Right lobe of liver (tissue), 6 donors: ENCODE results near the gene SH3GL1. TPM values are rescaled to one million over a fixed set of nuclear protein-coding genes. Genes with fewer than 3 reads are reported as not detected.
A peak's percentile ranks its signal among the peaks of the same experiment; 100 is the strongest.

Experiments
- ATAC-seq, 4 donors: fragments of 200-7000 bp; cut with Tn5 transposase; one replicate each; pipeline ENCODE4 v1.9.1; 2020; ENCODE audit warnings: mild to moderate bottlenecking in 4 of 4, moderate library complexity in 4 of 4
- DNase-seq, 3 donors: peaks; one replicate each; pipeline ENCODE4 v3.0.0-alpha.2; 2020
- H3K27ac ChIP-seq, 3 donors: fragments of 200-600 bp; one replicate each; pipeline ENCODE4 v1.8.0; 2022
- H3K27me3 ChIP-seq, 2 donors: fragments of 200-600 bp; one replicate each; pipeline ENCODE4 v1.8.0; 2022
- H3K36me3 ChIP-seq, 4 donors: fragments of 200-600 bp; sonication (generic) in 1 of 4; one replicate each; pipeline versions ENCODE4 v1.5.1 to v1.8.0; 2017 to 2022; ENCODE audit warnings: control low read depth in 1 of 4
- H3K4me1 ChIP-seq, 4 donors: fragments of 200-600 bp; sonication (generic) in 1 of 4; one replicate each; pipeline versions ENCODE4 v1.5.1 to v1.8.0; 2017 to 2022; ENCODE audit warnings: control low read depth in 1 of 4
- H3K4me3 ChIP-seq, 3 donors: fragments of 200-600 bp; one replicate each; pipeline ENCODE4 v1.8.0; 2022
- H3K9me3 ChIP-seq, 4 donors: fragments of 200-600 bp; sonication (generic) in 1 of 4; one replicate each; pipeline versions ENCODE4 v1.5.1 to v1.8.0; 2017 to 2022; ENCODE audit warnings: control low read depth in 1 of 4
- CTCF ChIP-seq, 4 donors: fragments of 200-600 bp in 3 of 4; fragments of 450-650 bp in 1 of 4; IDR thresholded peaks; one replicate each; pipeline versions ENCODE4 v1.5.1 to v1.8.0; 2016 to 2022; ENCODE audit warnings: antibody characterized with exemption in 4 of 4, mild to moderate bottlenecking in 2 of 4
- POLR2A ChIP-seq: fragments of 450-650 bp; IDR thresholded peaks from one replicate; pipeline ENCODE4 v1.6.1; 2017; ENCODE audit warnings: antibody characterized with exemption, mild to moderate bottlenecking
- WGBS: methylation state at CpG from one replicate; pipeline ENCODE4 v1.1.6; 2018; ENCODE audit warnings: low coverage, low lambda C conversion rate; ENCODE audit not compliant: insufficient coverage; ENCODE audit errors: missing lambda C conversion rate; 5-methylcytosine and 5-hydroxymethylcytosine counted together
- intact Hi-C, 2 donors: fragments of 100-400 bp; cut with DNase I; formaldehyde crosslinking; loops; one replicate each; pipeline versions ENCODE4 v1.11.2 to v1.14.1; 2022
- total RNA-seq, 6 experiments: library from RNA; depleted of rRNA in 2 of 6; stranded (reverse); fragments of >200 nt in 2 of 6; fragmentation: NEBNext Ultra II Directional in 3 of 6; extraction: Animal tissue kit (Norgen Biotek cat#: 25700) in 3 of 6; gene quantifications; one replicate each; pipeline versions ENCODE4 v1.1.0 to v1.2.4, GENCODE V29; 2016 to 2023
- donor health status: DM: no; HTN: yes; CAD: no.
- donor health status: DM: no; HTN: no; CAD: no.
- donor health status: DM: no; HTN: no; CAD: no.
- donor health status: DM: no; HTN: yes; CAD: no.
- donor health status: DM: no; HTN: yes; CAD: no.

The SH3GL1 gene
- total RNA-seq, 6 experiments from 2014 or later, result 22.6 to 47.7 (median 25.2) TPM

DNA sequence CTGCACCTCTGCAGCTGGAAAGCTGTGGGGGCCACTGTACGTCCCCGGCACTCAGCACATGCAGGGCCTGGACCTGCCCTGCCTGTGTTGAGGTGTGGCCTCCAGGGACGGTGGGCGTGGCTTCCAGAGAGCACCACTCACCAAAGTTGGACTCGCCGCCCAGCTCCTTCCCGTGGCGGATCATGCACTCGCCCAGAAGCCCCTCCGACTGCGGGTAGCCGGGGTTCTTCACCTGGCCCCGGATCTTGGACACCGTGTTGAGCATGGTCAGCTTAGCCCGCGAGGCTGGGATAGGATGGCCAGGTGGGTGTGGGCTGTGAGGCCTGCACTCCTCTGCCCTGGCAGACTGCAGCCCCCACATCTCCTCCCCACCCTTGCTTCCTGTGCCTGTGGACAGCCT lies 35.0 kb downstream of the SH3GL1 start:
- Histone ChIP-seq H3K36me3 (peaks cover 0 to 52% (median 19%) of the 10 kb centered on the region in 4 donors), H3K27ac (no peak overlapping the region), H3K4me1 (peaks cover 0 to 18% (median 5%) of the 10 kb centered on the region in 4 donors), H3K27me3 (no peaks in the 10 kb centered on the region), H3K9me3 (no peaks in the 10 kb centered on the region), H3K4me3 (no peak overlapping the region)
- intact Hi-C loops, result no loop called here
- DNase-seq, result peak in 1 of 3 donors; percentile 49
- WGBS, result no CpG with 5 or more reads among the region's 16 CpGs
- ATAC-seq, result no peak
- no peak for TF ChIP-seq CTCF (IDR thresholded peaks at IDR 0.05)
- TF ChIP-seq POLR2A, result no peak

DNA sequence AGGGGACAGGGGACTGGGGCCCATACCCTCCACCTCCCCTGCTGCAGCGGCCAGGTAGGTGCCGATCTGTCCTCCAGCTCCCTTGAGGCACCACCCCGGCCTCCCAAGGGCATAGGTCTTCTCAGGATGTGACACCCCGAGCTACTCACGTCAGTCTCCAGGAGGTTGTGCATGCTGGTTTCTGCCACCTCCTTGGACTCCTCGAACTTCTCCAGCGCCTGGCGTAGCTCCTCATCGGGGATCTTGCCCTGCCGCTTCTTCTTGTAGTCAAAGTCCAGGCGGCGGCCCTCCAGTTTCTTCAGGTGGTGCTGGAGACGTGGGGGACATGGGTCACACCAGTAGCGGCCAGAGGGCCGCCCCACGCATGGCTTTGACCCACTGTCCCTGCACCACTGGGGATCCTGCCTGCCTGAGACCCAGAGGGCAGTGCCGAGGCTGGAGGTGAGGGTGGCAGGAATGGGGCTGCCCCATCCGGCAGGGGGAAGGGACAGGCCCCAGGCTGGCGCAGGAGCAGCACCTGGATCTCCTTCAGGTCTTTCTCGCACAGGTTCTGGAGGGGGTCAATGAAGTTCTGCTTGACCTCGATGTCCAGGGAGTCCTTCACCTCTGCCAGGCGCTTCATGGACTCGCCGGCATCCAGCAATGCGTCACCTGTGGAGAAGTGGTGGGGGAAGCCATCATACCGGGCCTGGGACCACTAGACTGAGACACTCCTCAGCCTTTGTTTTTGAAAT lies 36.6 kb downstream of the SH3GL1 start:
- no peaks in the 10 kb centered on the region for H3K9me3 ChIP-seq
- WGBS, result 85% methylated on average over 4 of the region's 26 CpGs
- DNase-seq, result no peak
- H3K4me1 ChIP-seq, result peaks cover 0 to 10% (median 2%) of the 10 kb centered on the region in 4 donors
- no peak overlapping the region for H3K27ac ChIP-seq
- TF ChIP-seq CTCF (IDR thresholded peaks at IDR 0.05) (no peak), POLR2A (no peak)
- H3K36me3 ChIP-seq, result peaks cover 0 to 59% (median 19%) of the 10 kb centered on the region in 4 donors
- H3K27me3 ChIP-seq, result no peaks in the 10 kb centered on the region
- H3K4me3 ChIP-seq, result no peak overlapping the region
- no peak for ATAC-seq
- intact Hi-C loops, result loop anchor here in 1 of 2 donors (5.0 kb wide), 1 partner anchor 96 kb away; no protein-coding TSS in a partner anchor

DNA sequence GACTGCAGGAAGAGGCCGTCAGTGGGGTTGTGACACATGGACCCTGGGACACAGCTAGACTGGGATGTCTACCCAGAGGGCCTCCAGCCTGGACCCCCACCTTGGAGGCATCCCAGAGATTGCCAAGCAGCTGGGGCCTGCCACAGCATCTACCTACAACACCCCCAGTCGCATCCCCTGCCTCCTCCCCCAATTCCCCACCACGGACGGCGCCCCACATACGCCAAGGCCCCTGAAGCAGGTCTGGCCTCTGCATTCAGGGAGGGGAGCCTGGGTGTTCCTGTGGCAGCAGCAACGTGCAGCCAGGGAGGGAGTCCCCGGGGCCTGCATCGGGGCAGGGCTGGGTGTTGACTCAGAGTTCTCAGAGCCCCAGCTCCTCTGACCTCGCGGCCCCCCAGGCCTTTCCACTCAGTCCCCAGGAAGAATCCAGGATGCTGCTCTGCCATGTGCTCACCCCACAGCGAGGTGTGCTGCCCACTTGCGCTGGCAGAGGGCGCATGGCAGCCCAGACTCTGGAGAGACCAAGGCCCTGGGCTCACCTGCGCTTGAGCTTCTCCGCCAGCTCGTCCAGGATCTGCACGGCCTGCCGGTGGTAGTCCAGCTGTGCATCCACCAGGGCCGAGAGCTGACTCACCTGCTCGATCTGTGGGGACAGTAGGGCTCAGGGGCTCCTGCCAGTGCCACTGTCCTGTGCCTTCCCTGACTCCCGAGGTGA lies 37.4 kb downstream of the SH3GL1 start:
- Histone ChIP-seq H3K4me3 (no peak overlapping the region), H3K4me1 (peaks cover 0 to 3% (median 0%) of the 10 kb centered on the region in 4 donors), H3K27ac (no peak overlapping the region), H3K27me3 (no peaks in the 10 kb centered on the region), H3K9me3 (no peaks in the 10 kb centered on the region), H3K36me3 (peaks cover 0 to 59% (median 19%) of the 10 kb centered on the region in 4 donors)
- no CpG with 5 or more reads among the region's 22 CpGs for WGBS
- TF ChIP-seq CTCF (IDR thresholded peaks at IDR 0.05) (peak in 3 of 4 donors; percentile 6 to 26 (median 18)), POLR2A (no peak)
- peak in 1 of 3 donors; percentile 51 for DNase-seq
- intact Hi-C loops, result loop anchor here in 1 of 2 donors (5.0 kb wide), 1 partner anchor 96 kb away; no protein-coding TSS in a partner anchor
- ATAC-seq, result peak; percentile 2 to 9 (median 6)

GRCh38 chr19:4362101-4362828 lies 38.1 kb downstream of the SH3GL1 start:
- TF ChIP-seq POLR2A (no peak), CTCF (IDR thresholded peaks at IDR 0.05) (no peak)
- DNase-seq, result peak in 1 of 3 donors; percentile 55
- Histone ChIP-seq H3K4me3 (no peak overlapping the region), H3K9me3 (no peaks in the 10 kb centered on the region), H3K4me1 (no peaks in the 10 kb centered on the region), H3K27me3 (no peaks in the 10 kb centered on the region), H3K36me3 (peaks cover 0 to 59% (median 19%) of the 10 kb centered on the region in 4 donors), H3K27ac (no peak overlapping the region)
- intact Hi-C loops, result loop anchor here in 1 of 2 donors (5.0 kb wide), 1 partner anchor 95 kb away; no protein-coding TSS in a partner anchor
- WGBS, result 86% methylated on average over 10 of the region's 32 CpGs
- ATAC-seq, result peak in 1 of 4 donors; percentile 4
